Right lobe of liver (tissue), 6 donors: ENCODE data around the gene JAK3. TPM values are rescaled to one million over a fixed set of nuclear protein-coding genes. Genes with fewer than 3 reads are reported as not detected.

ENCODE experiments used
- ATAC-seq, 4 donors: fragments of 200-7000 bp; cut with Tn5 transposase; one replicate each; pipeline ENCODE4 v1.9.1; 2020; ENCODE audit warnings: mild to moderate bottlenecking in 4 of 4, moderate library complexity in 4 of 4
- DNase-seq, 3 donors: peaks; one replicate each; pipeline ENCODE4 v3.0.0-alpha.2; 2020
- H3K27ac ChIP-seq, 3 donors: fragments of 200-600 bp; one replicate each; pipeline ENCODE4 v1.8.0; 2022
- H3K27me3 ChIP-seq, 2 donors: fragments of 200-600 bp; one replicate each; pipeline ENCODE4 v1.8.0; 2022
- H3K36me3 ChIP-seq, 4 donors: fragments of 200-600 bp; sonication (generic) in 1 of 4; one replicate each; pipeline versions ENCODE4 v1.5.1 to v1.8.0; 2017 to 2022; ENCODE audit warnings: control low read depth in 1 of 4
- H3K4me1 ChIP-seq, 4 donors: fragments of 200-600 bp; sonication (generic) in 1 of 4; one replicate each; pipeline versions ENCODE4 v1.5.1 to v1.8.0; 2017 to 2022; ENCODE audit warnings: control low read depth in 1 of 4
- H3K4me3 ChIP-seq, 3 donors: fragments of 200-600 bp; one replicate each; pipeline ENCODE4 v1.8.0; 2022
- H3K9me3 ChIP-seq, 4 donors: fragments of 200-600 bp; sonication (generic) in 1 of 4; one replicate each; pipeline versions ENCODE4 v1.5.1 to v1.8.0; 2017 to 2022; ENCODE audit warnings: control low read depth in 1 of 4
- CTCF ChIP-seq, 4 donors: fragments of 200-600 bp in 3 of 4; fragments of 450-650 bp in 1 of 4; IDR thresholded peaks; one replicate each; pipeline versions ENCODE4 v1.5.1 to v1.8.0; 2016 to 2022; ENCODE audit warnings: antibody characterized with exemption in 4 of 4, mild to moderate bottlenecking in 2 of 4
- POLR2A ChIP-seq: fragments of 450-650 bp; IDR thresholded peaks from one replicate; pipeline ENCODE4 v1.6.1; 2017; ENCODE audit warnings: antibody characterized with exemption, mild to moderate bottlenecking
- WGBS: methylation state at CpG from one replicate; pipeline ENCODE4 v1.1.6; 2018; ENCODE audit warnings: low coverage, low lambda C conversion rate; ENCODE audit not compliant: insufficient coverage; ENCODE audit errors: missing lambda C conversion rate; 5-methylcytosine and 5-hydroxymethylcytosine counted together
- intact Hi-C, 2 donors: fragments of 100-400 bp; cut with DNase I; formaldehyde crosslinking; loops; one replicate each; pipeline versions ENCODE4 v1.11.2 to v1.14.1; 2022
- total RNA-seq, 6 experiments: library from RNA; depleted of rRNA in 2 of 6; stranded (reverse); fragments of >200 nt in 2 of 6; fragmentation: NEBNext Ultra II Directional in 3 of 6; extraction: Animal tissue kit (Norgen Biotek cat#: 25700) in 3 of 6; gene quantifications; one replicate each; pipeline versions ENCODE4 v1.1.0 to v1.2.4, GENCODE V29; 2016 to 2023
- donor health status: DM: no; HTN: yes; CAD: no.
- donor health status: DM: no; HTN: no; CAD: no.
- donor health status: DM: no; HTN: no; CAD: no.
- donor health status: DM: no; HTN: yes; CAD: no.
- donor health status: DM: no; HTN: yes; CAD: no.

JAK3 gene
- total RNA-seq, 6 experiments from 2014 or later: 1.1 to 5.5 (median 2.3) TPM

GRCh38 chr19:17831419-17831888, 16.3 kb downstream of the JAK3 start:
- Histone ChIP-seq H3K9me3 (no peaks in the 10 kb centered on the region), H3K27ac (no peak overlapping the region), H3K36me3 (no peaks in the 10 kb centered on the region), H3K4me1 (no peaks in the 10 kb centered on the region), H3K4me3 (no peak overlapping the region), H3K27me3 (no peaks in the 10 kb centered on the region)
- TF ChIP-seq POLR2A (no peak), CTCF (IDR thresholded peaks at IDR 0.05) (no peak)
- DNase-seq (no peak), ATAC-seq (no peak)
- intact Hi-C loops: no loop called here
- 44% methylated on average over 7 of the region's 25 CpGs for WGBS

DNA sequence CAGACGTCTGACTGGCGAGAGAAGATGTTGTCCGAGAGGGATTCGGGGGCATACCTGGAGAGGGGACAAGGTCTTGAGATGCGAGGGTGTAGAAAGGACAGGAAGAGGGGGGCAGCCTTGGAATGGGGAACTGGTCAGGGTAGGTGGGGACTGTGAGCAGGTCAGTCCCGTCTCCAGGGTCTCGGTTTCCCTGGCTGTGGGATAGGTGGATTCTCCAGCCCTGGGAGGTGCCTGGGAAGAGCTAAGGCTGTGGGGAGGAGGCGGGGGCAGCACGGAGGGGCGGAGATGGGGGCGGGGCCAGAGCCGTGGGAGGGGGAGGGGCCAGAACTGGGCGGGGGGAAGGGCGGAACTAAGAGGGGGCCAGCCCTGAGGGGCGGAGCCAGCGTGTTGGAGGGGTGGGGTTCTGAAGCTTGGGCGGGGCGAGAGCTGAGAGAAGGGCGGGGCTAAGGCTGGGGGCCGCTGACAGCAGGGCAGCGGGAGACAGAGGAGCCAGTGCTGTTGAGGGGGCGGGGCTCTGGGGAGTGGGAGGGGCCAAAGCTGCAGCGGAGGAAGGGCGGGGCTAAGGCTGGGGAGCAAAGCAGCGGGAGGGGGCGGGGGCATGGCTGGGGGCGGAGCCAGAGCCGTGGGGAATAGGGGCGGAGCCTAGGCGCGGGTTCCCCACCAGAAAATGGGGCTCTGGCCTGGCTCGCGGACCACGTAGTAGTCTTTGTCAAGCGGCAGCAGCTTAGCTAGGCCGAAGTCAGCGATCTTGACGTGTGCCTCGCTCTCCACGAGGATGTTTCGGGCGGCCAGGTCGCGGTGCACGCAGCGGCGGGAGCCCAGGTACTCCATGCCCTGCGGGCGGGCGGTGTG, 17.0 kb downstream of the JAK3 start:
- WGBS: 14% methylated on average over 24 of the region's 50 CpGs

DNA sequence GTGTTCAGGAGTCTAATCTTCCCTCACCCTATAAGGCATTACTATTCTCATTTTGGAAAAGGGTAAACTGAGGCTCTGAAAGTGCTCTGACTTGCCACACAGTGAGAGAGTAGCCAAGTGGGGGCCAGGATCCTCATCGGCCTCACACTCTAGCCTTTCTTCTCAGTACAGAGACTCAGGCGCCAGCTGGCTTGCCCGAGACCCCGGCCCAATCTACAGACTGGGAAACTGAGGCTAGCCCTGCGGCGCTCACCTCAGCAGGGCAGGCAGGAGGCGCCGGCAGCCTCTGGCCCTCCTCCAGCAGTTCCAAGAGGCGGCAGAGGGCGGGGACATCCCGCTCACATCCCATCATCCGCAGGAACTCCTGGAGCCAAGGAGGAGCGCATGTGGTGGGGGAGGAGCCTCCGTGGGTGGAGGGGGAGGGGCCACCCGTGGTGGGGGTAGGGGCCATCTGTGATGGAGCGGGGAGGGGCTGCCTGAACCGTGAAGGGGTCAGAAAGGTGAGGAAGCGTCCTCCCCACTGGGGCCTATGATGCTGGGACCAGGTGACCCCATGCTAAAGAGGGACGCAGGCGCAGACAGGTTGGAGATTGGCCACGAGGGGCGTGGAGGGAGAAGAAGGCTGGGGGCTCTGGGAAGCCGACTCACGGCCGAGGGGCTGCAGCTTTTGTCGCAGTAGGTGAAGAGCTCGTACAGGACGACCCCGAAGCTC, 17.8 kb downstream of the JAK3 start:
- Histone ChIP-seq H3K4me3 (no peak overlapping the region), H3K4me1 (no peaks in the 10 kb centered on the region), H3K27ac (no peak overlapping the region), H3K36me3 (no peaks in the 10 kb centered on the region), H3K27me3 (no peaks in the 10 kb centered on the region), H3K9me3 (no peaks in the 10 kb centered on the region)
- intact Hi-C loops: no loop called here
- ATAC-seq: peak in 2 of 4 donors; percentile 6 to 52
- WGBS: 18% methylated on average over 16 of the region's 29 CpGs
- DNase-seq: no peak
- TF ChIP-seq POLR2A (no peak), CTCF (IDR thresholded peaks at IDR 0.05) (no peak)

More for the DNA sequence above, 17.0 kb downstream of the JAK3 start:
- Histone ChIP-seq H3K27me3 (no peaks in the 10 kb centered on the region), H3K9me3 (no peaks in the 10 kb centered on the region), H3K4me3 (no peak overlapping the region), H3K27ac (no peak overlapping the region), H3K36me3 (no peaks in the 10 kb centered on the region), H3K4me1 (no peaks in the 10 kb centered on the region)
- intact Hi-C loops: no loop called here
- DNase-seq (no peak), ATAC-seq (peak; percentile 47 to 77 (median 60))
- no peak for TF ChIP-seq CTCF (IDR thresholded peaks at IDR 0.05)
- TF ChIP-seq POLR2A: no peak

- intact Hi-C loops: no loop called here
- H3K4me1 ChIP-seq: no peaks in the 10 kb centered on the region
- no peak overlapping the region for H3K27ac ChIP-seq
- DNase-seq (no peak), ATAC-seq (no peak)
- no peaks in the 10 kb centered on the region for H3K36me3 ChIP-seq
- no peak overlapping the region for H3K4me3 ChIP-seq
- 41% methylated on average over 4 of the region's 13 CpGs for WGBS
- no peaks in the 10 kb centered on the region for H3K27me3 ChIP-seq
- no peaks in the 10 kb centered on the region for H3K9me3 ChIP-seq
- TF ChIP-seq POLR2A: no peak
- no peak for TF ChIP-seq CTCF (IDR thresholded peaks at IDR 0.05)
Measured at GRCh38 chr19:17826508-17827056, 21.2 kb downstream of the JAK3 start.
